ENCODE results near the gene CT47A1.
A peak's percentile ranks its signal among the peaks of the same experiment; 100 is the strongest.
"Not testable (repeated sequence)": the region's sequence is repeated elsewhere in the genome, so short reads cannot be mapped to it uniquely, and the experiment has no call there.

The CT47A1 gene

GRCh38 chrX:120999413-120999812 is 13.9 kb upstream of the CT47A1 start:
- Histone ChIP-seq H3K36me3 (replicated peaks; ENCODE audit: insufficient read depth, low read length) (no peaks in the 10 kb centered on the region), H3K4me3 (ENCODE audit: low read length) (no peak overlapping the region), H3K4me1 (ENCODE audit: low read length) (peaks cover 12% of the 10 kb centered on the region), H3F3A (ENCODE audit: insufficient read depth, low read length) (no peaks in the 10 kb centered on the region), H3K27ac (ENCODE audit: low read length) (no peak overlapping the region), H3K9me2 (replicated peaks; ENCODE audit: insufficient read depth, low read length) (no peaks in the 10 kb centered on the region), H3K27me3 (replicated peaks; ENCODE audit: insufficient read depth, low read length) (no peaks in the 10 kb centered on the region), H3K79me2 (ENCODE audit: low read length) (no peaks in the 10 kb centered on the region), H3K4me2 (ENCODE audit: low read depth, low read length) (no peak overlapping the region), H2AFZ (ENCODE audit: low read length) (no peak overlapping the region), H4K20me1 (ENCODE audit: insufficient read depth, low read length) (no peaks in the 10 kb centered on the region), H3K9me3 (replicated peaks; ENCODE audit: insufficient read depth, low read length) (no peaks in the 10 kb centered on the region), H3K9ac (ENCODE audit: low read length) (no peak overlapping the region)
- no peak for TF ChIP-seq EZH2 (optimal IDR thresholded peaks at IDR 0.05; ENCODE audit: low read depth, low read length)
- no peak for TF ChIP-seq EZH2phosphoT487 (IDR thresholded peaks at IDR 0.05; ENCODE audit: low read length)
- no peak for TF ChIP-seq CTCF (IDR thresholded peaks at IDR 0.05; ENCODE audit: low read length)
- peak; percentile 36 for DNase-seq

GRCh38 chrX:120956500-120956899 is 29.1 kb downstream of the CT47A1 start, which contains the start of gene CT47A7:
Gene CT47A7, minus strand, starts transcription at chrX:120956600. Its CDS starts 255 bp downstream, at chrX:120956345.
- H3K4me3 ChIP-seq (ENCODE audit: low read length); H3K27me3 ChIP-seq (replicated peaks; ENCODE audit: insufficient read depth, low read length); H3K9ac ChIP-seq (ENCODE audit: low read length); DNase-seq; H3K9me2 ChIP-seq (replicated peaks; ENCODE audit: insufficient read depth, low read length); H3K4me1 ChIP-seq (ENCODE audit: low read length); H3K79me2 ChIP-seq (ENCODE audit: low read length); H2AFZ ChIP-seq (ENCODE audit: low read length); H3K27ac ChIP-seq (ENCODE audit: low read length); H3K9me3 ChIP-seq (replicated peaks; ENCODE audit: insufficient read depth, low read length); H3F3A ChIP-seq (ENCODE audit: insufficient read depth, low read length); H4K20me1 ChIP-seq (ENCODE audit: insufficient read depth, low read length); H3K36me3 ChIP-seq (replicated peaks; ENCODE audit: insufficient read depth, low read length); H3K4me2 ChIP-seq (ENCODE audit: low read depth, low read length): not testable (repeated sequence)
